ENCODE data around the gene HS3ST2.
"Not testable (repeated sequence)": the region's sequence is repeated elsewhere in the genome, so short reads cannot be mapped to it uniquely, and the experiment has no call there.

Gene HS3ST2

DNA sequence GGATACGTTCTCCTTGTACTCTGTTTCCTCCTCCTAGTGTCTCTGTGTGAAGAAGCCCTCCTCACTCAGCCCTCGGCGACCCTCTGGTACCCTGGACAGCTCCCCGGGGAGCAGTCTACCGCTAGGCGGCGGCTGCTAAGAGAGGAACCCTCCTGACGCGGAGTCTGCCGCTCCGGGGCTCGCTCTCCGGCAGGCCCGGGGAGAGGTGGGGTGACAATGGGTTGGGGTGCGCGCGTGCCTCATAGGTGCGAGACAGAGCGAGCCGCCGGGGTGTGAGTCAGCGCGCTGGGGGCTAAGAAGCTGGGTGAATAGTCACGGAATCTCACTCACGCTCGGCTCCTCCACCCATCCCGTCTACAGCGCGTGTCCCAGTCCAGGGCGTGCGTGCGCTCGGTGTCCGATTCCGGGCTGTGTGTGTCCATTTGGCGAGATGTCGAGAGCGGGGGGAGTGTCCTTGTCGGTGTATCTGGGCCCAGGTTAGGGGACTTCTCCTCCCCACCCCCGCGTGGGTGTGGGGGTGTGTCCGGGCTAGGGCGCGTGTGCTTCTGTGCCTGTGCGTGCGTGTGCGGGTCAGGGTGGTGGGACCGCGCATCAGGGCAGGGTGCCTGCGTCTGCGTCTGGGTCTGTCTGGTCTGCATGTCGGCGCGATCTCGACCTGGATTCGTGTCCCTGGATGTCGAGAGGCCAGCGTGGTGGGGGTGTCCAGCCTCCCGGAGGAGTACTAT, 577 bp upstream of the HS3ST2 start:
- no peak for DNase-seq (ENCODE audit: low read depth)

DNA sequence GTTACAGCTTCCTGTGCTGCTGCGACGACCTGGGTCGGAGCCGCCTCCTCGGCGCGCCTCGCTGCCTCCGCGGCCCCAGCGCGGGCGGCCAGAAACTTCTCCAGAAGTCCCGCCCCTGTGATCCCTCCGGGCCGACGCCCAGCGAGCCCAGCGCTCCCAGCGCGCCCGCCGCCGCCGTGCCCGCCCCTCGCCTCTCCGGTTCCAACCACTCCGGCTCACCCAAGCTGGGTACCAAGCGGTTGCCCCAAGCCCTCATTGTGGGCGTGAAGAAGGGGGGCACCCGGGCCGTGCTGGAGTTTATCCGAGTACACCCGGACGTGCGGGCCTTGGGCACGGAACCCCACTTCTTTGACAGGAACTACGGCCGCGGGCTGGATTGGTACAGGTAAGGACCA, 746 bp downstream of the HS3ST2 start:
- DNase-seq (ENCODE audit: low read depth) = no peak

- DNase-seq (ENCODE audit: low read depth) = no peak
Measured at GRCh38 chr16:22815863-22816262, 1.9 kb downstream of the HS3ST2 start.

- DNase-seq (ENCODE audit: low read depth) = no peak
Measured at GRCh38 chr16:22816475-22816874, 2.5 kb downstream of the HS3ST2 start.

DNA sequence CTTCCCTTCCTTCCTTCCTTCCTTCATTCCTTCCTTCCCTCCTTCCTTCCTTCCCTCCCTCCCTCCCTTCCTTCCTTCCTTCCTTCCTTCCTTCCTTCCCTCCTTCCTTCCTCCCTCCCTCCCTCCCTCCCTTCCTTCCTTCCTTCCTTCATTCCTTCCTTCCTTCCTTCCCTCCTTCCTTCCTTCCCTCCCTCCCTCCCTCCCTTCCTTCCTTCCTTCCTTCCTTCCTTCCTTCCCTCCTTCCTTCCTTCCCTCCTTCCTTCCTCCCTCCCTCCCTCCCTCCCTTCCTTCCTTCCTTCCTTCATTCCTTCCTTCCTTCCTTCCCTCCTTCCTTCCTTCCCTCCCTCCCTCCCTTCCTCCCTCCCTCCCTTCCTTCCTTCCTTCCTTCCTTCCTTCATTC, 4.8 kb downstream of the HS3ST2 start:
- not testable (repeated sequence) for DNase-seq (ENCODE audit: low read depth)

- no peak for DNase-seq (ENCODE audit: low read depth)
Measured at GRCh38 chr16:22838681-22839080, 24.7 kb downstream of the HS3ST2 start.

GRCh38 chr16:22842031-22842430, 28.1 kb downstream of the HS3ST2 start:
- not testable (repeated sequence) for DNase-seq (ENCODE audit: low read depth)

DNA sequence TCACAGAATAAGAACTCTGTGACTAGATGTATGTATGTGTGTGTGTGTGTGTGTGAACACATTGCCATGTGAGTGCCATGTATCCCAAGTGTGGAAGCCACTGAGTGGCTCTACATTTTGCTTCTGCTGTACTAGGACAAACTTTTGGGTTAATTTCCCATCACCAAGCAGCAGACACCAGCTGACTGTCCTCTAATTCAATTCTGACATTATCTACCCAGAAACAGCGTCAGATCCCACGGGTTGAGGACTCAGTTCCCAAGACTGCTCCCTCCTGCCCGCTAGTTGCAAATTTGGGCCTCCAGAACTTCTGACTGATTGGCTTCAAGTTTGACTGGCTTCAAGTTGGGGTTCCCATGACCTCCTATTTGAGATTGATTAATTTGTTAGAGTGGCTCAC, 29.2 kb downstream of the HS3ST2 start:
- DNase-seq (ENCODE audit: low read depth) = no peak

DNA sequence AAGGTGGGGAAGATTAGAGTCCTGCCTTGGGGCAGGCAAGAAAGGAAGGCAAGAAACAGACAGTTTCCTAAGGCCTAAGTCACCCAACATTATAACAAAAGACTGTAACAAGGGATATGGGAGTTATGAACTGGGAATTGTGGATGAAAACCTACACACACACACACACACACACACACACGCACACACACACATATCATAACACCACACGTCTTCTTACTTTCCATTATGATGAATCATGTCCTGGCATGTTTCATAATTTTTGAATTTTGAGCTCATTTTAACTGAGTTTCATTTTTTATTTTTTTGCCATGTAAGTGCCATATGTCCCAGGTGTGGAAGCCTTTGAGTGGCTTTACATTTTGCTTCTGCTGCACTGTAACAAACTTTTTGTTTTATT, 29.9 kb downstream of the HS3ST2 start:
- no peak for DNase-seq (ENCODE audit: low read depth)

- no peak for DNase-seq (ENCODE audit: low read depth)
Measured at GRCh38 chr16:22844416-22844815, 30.5 kb downstream of the HS3ST2 start.

DNA sequence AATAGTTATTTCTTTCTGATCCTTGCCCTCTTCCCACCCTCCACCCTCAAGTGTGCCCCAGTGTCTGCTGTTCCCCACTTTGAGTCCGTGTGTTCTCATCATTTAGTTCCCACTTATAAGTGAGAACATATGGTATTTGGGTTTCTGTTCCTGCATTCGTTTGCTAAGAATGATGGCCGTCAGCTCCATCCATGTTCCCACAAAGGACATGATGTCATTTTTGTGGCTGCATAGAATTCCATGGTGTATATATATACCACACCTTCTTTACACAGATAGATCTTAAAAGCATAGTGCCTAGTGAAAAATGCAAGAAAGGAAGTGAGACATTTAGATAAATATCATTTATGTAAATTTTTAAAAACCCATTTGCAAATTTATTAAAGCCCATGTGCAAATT, 33.1 kb downstream of the HS3ST2 start:
- DNase-seq (ENCODE audit: low read depth) = no peak

DNA sequence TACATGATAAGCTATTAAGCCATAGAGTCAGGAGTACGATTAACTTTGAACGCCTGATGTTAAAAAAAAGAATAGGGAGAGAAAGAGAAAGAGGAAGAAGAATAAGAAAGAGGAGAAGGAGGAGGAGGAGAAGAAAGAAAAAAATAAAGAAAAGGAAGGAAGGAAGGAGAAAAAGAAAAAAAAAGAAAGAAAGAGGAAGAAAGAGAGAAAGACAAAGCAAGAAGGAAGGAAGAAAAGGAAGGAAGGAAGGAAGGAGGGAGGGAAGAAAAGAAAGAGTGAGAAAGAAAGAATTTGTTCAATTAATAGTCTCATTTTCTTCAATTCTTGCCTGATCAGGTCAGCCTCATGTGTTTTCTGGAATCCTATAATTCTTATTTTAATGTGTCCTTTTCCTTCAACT, 33.7 kb downstream of the HS3ST2 start:
- no peak for DNase-seq (ENCODE audit: low read depth)

GRCh38 chr16:22848451-22848850, 34.5 kb downstream of the HS3ST2 start:
- DNase-seq (ENCODE audit: low read depth) = no peak

DNA sequence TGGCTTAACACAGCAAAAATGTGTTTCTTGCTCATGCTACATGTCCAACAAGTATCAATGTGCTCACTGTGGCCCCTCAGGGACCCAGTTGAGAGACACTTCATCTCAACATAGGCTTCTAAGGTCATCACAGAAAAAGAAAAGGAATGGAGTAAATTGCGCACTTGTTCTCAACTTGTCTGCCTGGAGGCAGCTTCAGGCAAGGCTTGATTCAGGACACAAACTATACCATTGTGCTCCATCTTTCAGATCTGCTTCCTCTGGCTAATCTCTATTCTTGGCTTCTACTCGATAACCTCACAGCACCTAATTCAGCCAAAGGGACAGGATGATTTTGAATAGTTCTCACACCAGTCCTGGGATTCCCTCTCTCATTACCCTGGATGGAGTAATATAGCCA, 35.6 kb downstream of the HS3ST2 start:
- DNase-seq (ENCODE audit: low read depth) = no peak

DNA sequence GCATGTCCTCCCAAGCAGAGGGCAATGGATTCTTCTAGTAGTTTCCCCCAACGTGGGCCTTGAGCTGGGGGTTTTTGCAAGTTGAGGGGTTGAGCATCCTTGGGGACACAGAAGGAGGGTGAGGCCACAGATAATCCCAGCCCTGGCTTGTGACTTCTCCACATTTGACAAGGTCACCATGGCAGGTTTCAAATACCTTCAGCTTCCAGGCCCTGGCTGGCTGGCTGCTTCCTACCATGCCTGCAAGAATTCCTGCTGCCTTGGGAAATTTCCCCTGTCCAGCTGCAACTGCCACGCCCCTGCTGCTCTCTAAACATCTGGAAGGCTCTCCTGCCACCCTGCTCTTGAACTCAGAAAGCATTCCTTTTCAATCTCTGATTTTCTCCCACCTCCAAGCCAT, 41.3 kb downstream of the HS3ST2 start:
- DNase-seq (ENCODE audit: low read depth) = no peak

DNA sequence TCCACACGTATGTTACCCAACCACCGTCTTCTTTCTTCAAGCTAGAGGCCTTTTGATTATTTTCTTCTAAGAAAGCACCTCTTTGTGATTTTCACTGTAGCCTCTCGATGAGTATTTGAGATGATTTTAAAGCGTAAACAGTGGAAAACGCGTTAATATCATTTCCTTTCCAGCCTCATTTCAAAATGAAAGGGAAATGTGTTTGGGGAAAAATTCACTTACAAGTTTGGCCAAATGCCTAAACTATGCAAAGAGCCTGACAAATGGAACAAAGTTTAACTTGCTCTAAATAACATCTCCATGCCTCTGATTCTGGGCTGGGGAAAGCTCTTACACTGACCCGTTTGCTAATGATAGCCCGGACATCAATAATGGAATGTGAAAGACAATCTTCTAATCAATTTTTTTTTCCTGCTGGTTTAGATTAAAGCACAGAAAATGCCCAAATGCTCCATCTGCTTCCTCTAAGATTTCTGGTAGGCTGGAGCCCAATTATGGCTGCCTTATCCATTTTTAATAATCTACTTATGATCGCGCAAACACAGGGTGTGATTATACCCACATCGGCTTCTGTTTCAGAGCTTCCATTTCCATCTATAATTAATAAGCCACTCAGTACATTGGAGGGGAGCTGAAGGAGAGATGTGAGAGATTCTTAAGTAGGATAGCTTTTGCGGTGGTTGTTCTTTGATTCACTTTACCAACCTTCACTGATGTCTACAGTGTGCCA, 43.5 kb downstream of the HS3ST2 start:
- no peak for DNase-seq (ENCODE audit: low read depth)

GRCh38 chr16:22859925-22860324, 46.0 kb downstream of the HS3ST2 start:
- no peak for DNase-seq (ENCODE audit: low read depth)

DNA sequence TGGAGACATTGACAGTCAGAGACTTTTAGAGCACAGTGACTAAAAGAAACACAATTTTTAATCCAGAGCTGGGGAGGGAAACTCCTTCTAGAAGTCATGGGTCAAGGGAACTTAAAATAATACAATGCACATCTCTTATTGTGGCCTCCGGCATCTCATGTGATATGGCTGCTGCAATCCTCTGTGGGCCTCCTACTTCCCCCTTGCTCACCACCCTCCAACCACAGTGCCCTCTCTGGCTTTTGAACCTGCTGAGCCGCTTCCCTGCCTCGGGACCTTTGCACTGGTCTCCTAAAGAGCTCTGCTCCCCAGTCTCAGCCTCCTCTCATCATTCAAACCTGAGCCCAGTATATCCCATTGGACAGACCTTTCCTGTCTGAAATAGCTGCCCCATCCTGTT, 47.6 kb downstream of the HS3ST2 start:
- DNase-seq (ENCODE audit: low read depth) = no peak

GRCh38 chr16:22862046-22862445, 48.1 kb downstream of the HS3ST2 start:
- no peak for DNase-seq (ENCODE audit: low read depth)

- DNase-seq (ENCODE audit: low read depth) = no peak
Measured at GRCh38 chr16:22864375-22864774, 50.4 kb downstream of the HS3ST2 start.

- DNase-seq (ENCODE audit: low read depth) = no peak
Measured at GRCh38 chr16:22868593-22869224, 54.7 kb downstream of the HS3ST2 start.

DNA sequence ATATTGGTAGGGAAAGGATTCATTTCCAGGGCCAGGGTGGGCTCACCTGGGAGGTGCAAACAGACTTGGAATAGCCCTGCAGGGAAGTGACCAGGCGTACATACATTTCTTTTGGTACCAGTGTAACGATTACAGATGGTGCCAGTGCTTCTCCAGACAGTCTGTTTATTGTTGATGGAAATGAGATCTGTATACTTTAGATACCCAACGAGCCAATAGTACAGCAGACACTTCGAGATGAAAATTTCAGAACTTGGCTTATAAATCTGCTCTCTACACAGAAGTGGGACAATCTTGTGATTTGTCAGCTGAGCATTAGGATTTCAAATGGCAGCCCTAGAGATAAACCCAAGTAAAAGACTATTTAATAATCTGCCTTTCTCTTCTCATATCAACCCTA, 57.9 kb downstream of the HS3ST2 start:
- no peak for DNase-seq (ENCODE audit: low read depth)

- no peak for DNase-seq (ENCODE audit: low read depth)
Measured at GRCh38 chr16:22874394-22874793, 60.4 kb downstream of the HS3ST2 start.
